Breast epithelium (tissue), 4 donors: ENCODE data around the gene CDH23. TPM values are rescaled to one million over a fixed set of nuclear protein-coding genes. Genes with fewer than 3 reads are reported as not detected.
A peak's percentile ranks its signal among the peaks of the same experiment; 100 is the strongest.

Source experiments
- DNase-seq, 2 donors: peaks; one replicate each; pipeline ENCODE4 v3.0.0-alpha.2; 2019; ENCODE audit warnings: low spot score in 2 of 2
- H3K27ac ChIP-seq, 2 donors: fragments of 200-600 bp; sonication (generic) in 1 of 2; one replicate each; pipeline ENCODE4 v1.5.1; 2016 to 2019; ENCODE audit warnings: mild to moderate bottlenecking in 1 of 2
- H3K27me3 ChIP-seq, 2 donors: fragments of 200-600 bp; sonication (generic) in 1 of 2; one replicate each; pipeline versions ENCODE4 v1.5.1 to v1.6.0; 2017 to 2019; ENCODE audit warnings: control low read depth in 1 of 2, mild to moderate bottlenecking in 1 of 2
- H3K36me3 ChIP-seq: fragments of 200-600 bp; one replicate; pipeline ENCODE4 v1.5.1; 2019
- H3K4me1 ChIP-seq, 2 donors: fragments of 200-600 bp; sonication (generic); one replicate each; pipeline ENCODE4 v1.5.1; 2016 to 2019; ENCODE audit warnings: control low read depth in 1 of 2
- H3K4me3 ChIP-seq, 3 donors: fragments of 200-600 bp; sonication (generic); 1 replicate in 2 of 3; 2 replicates in 1 of 3; pipeline ENCODE4 v1.5.1; 2016 to 2019; ENCODE audit warnings: mild to moderate bottlenecking in 3 of 3, moderate library complexity in 2 of 3
- H3K9me3 ChIP-seq, 2 donors: fragments of 200-600 bp; sonication (generic) in 1 of 2; one replicate each; pipeline ENCODE4 v1.5.1; 2016 to 2019; ENCODE audit warnings: control low read depth in 1 of 2
- CTCF ChIP-seq, 3 donors: fragments of 450-650 bp; IDR thresholded peaks; one replicate each; pipeline ENCODE4 v1.5.1; 2016 to 2017; ENCODE audit warnings: antibody characterized with exemption in 3 of 3, mild to moderate bottlenecking in 3 of 3, moderate library complexity in 3 of 3
- POLR2A ChIP-seq: fragments of 450-650 bp; IDR thresholded peaks from one replicate; pipeline ENCODE4 v1.6.1; 2016; ENCODE audit warnings: antibody characterized with exemption, mild to moderate bottlenecking, moderate library complexity
- POLR2AphosphoS5 ChIP-seq, 3 donors: sonication (generic); formaldehyde crosslinking; IDR thresholded peaks; one replicate each; pipeline ENCODE4 v1.6.1; 2017; ENCODE audit warnings: antibody characterized with exemption in 3 of 3
- intact Hi-C: fragments of 100-400 bp; cut with DNase I; formaldehyde crosslinking; loops from one replicate; pipeline ENCODE4 v1.15.1; 2023; ENCODE audit warnings: low total_unique reads
- total RNA-seq, 3 donors: library from RNA; depleted of rRNA; stranded (reverse); fragments of >200 nt; gene quantifications; one replicate each; pipeline ENCODE4 v1.1.0, GENCODE V29; 2016

The CDH23 gene
- total RNA-seq, 3 donors from 2014 or later, result 8.5 to 13.8 (median 11.6) TPM

GRCh38 chr10:71427246-71427645, 30.5 kb downstream of the CDH23 start:
- no peaks in the 10 kb centered on the region for H3K9me3 ChIP-seq
- no peaks in the 10 kb centered on the region for H3K4me1 ChIP-seq
- H3K4me3 ChIP-seq, result no peak overlapping the region
- intact Hi-C loops, result no loop called here
- TF ChIP-seq CTCF (IDR thresholded peaks at IDR 0.05), result no peak
- no peak overlapping the region for H3K27ac ChIP-seq
- no peak for DNase-seq
- H3K27me3 ChIP-seq, result no peaks in the 10 kb centered on the region
- H3K36me3 ChIP-seq, result no peaks in the 10 kb centered on the region

GRCh38 chr10:71429304-71429703, 32.6 kb downstream of the CDH23 start:
- Histone ChIP-seq H3K4me3 (no peak overlapping the region), H3K9me3 (no peaks in the 10 kb centered on the region), H3K36me3 (no peaks in the 10 kb centered on the region), H3K27ac (no peak overlapping the region), H3K4me1 (no peaks in the 10 kb centered on the region), H3K27me3 (no peaks in the 10 kb centered on the region)
- intact Hi-C loops, result no loop called here
- TF ChIP-seq POLR2AphosphoS5 (IDR thresholded peaks at IDR 0.05) (no peak), CTCF (IDR thresholded peaks at IDR 0.05) (no peak), POLR2A (no peak)
- no peak for DNase-seq

GRCh38 chr10:71429929-71430328, 33.2 kb downstream of the CDH23 start:
- Histone ChIP-seq H3K4me3 (no peak overlapping the region), H3K9me3 (no peaks in the 10 kb centered on the region), H3K36me3 (no peaks in the 10 kb centered on the region), H3K4me1 (no peaks in the 10 kb centered on the region), H3K27me3 (no peaks in the 10 kb centered on the region), H3K27ac (no peak overlapping the region)
- intact Hi-C loops, result no loop called here
- no peak for DNase-seq
- no peak for TF ChIP-seq POLR2AphosphoS5 (IDR thresholded peaks at IDR 0.05)
- TF ChIP-seq CTCF (IDR thresholded peaks at IDR 0.05), result no peak
- no peak for TF ChIP-seq POLR2A

DNA sequence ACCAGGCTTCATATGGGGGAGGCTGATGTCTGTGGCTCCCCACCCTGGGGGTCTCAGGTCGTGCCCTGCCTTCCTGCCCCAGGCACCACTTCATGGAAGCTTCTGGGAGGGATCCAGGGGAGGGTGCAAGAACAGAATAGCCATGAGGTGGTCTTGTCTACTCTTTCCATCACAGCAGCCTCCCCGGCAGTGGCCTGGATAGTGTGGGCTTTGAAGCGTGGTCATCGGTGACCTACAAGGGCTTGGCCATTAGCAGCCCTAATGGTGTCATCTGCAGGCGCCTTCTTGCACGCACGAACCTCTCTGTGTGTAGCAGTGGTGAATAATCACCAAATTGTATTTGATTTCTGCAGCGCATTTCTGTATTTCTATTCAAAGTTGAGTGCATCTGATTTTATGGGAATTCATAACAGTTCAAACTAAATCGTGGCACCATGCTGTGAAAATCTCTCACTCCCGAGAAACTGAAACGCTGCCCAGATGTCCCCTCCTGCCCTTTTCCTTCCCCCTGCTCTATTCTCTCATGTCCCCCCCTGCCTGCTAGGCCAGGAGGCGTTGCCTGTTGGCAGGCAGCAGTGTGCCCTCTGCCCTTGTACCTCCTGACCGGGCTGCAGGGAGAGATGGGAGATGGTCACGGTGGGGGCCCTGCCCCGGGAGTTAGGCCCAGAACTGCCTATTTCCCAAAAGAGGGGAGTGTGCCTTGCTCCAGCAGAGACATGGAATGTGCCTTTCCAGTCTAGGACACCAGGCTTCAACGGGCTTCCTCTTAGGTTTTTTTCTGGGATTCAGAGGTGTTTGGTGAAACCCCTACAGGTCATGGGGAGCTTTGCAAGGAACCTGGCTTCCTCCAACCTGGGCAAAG, 34.8 kb downstream of the CDH23 start:
- H3K4me3 ChIP-seq, result no peak overlapping the region
- no peaks in the 10 kb centered on the region for H3K36me3 ChIP-seq
- no peaks in the 10 kb centered on the region for H3K4me1 ChIP-seq
- TF ChIP-seq POLR2A (no peak), CTCF (IDR thresholded peaks at IDR 0.05) (peak in 1 of 3 donors; percentile 9), POLR2AphosphoS5 (IDR thresholded peaks at IDR 0.05) (no peak)
- no peak overlapping the region for H3K27ac ChIP-seq
- intact Hi-C loops, result no loop called here
- H3K27me3 ChIP-seq, result no peaks in the 10 kb centered on the region
- H3K9me3 ChIP-seq, result no peaks in the 10 kb centered on the region
- DNase-seq, result no peak

- no peaks in the 10 kb centered on the region for H3K36me3 ChIP-seq
- no peak overlapping the region for H3K27ac ChIP-seq
- no peaks in the 10 kb centered on the region for H3K9me3 ChIP-seq
- no peaks in the 10 kb centered on the region for H3K4me1 ChIP-seq
- TF ChIP-seq POLR2A (no peak), POLR2AphosphoS5 (IDR thresholded peaks at IDR 0.05) (no peak), CTCF (IDR thresholded peaks at IDR 0.05) (no peak)
- H3K27me3 ChIP-seq, result no peaks in the 10 kb centered on the region
- DNase-seq, result no peak
- no peak overlapping the region for H3K4me3 ChIP-seq
- intact Hi-C loops, result no loop called here
Observed at GRCh38 chr10:71432101-71432905, 35.6 kb downstream of the CDH23 start.
